Breast epithelium (tissue), 3 donors: ENCODE measurements around the gene NOL3.

Source experiments
- CTCF ChIP-seq, 3 donors: fragments of 450-650 bp; IDR thresholded peaks; one replicate each; pipeline ENCODE4 v1.5.1; 2016 to 2017; ENCODE audit warnings: antibody characterized with exemption in 3 of 3, mild to moderate bottlenecking in 3 of 3, moderate library complexity in 3 of 3
- POLR2A ChIP-seq: fragments of 450-650 bp; IDR thresholded peaks from one replicate; pipeline ENCODE4 v1.6.1; 2016; ENCODE audit warnings: antibody characterized with exemption, mild to moderate bottlenecking, moderate library complexity
- POLR2AphosphoS5 ChIP-seq, 3 donors: sonication (generic); formaldehyde crosslinking; IDR thresholded peaks; one replicate each; pipeline ENCODE4 v1.6.1; 2017; ENCODE audit warnings: antibody characterized with exemption in 3 of 3

- TF ChIP-seq POLR2A (no peak), CTCF (IDR thresholded peaks at IDR 0.05) (no peak), POLR2AphosphoS5 (IDR thresholded peaks at IDR 0.05) (no peak)
Measured at GRCh38 chr16:67213197-67214019, 43.1 kb downstream of the NOL3 start.
